ENCODE results near the gene ACADM. TPM values are rescaled to one million over a fixed set of nuclear protein-coding genes. Genes with fewer than 3 reads are reported as not detected.

Gene ACADM
- total and polyA plus RNA-seq, 2 of the 13 experiments (the other 11 are each of a cell fraction or from before 2014, with no cell fraction given): 43.7 to 92.2 TPM

DNA sequence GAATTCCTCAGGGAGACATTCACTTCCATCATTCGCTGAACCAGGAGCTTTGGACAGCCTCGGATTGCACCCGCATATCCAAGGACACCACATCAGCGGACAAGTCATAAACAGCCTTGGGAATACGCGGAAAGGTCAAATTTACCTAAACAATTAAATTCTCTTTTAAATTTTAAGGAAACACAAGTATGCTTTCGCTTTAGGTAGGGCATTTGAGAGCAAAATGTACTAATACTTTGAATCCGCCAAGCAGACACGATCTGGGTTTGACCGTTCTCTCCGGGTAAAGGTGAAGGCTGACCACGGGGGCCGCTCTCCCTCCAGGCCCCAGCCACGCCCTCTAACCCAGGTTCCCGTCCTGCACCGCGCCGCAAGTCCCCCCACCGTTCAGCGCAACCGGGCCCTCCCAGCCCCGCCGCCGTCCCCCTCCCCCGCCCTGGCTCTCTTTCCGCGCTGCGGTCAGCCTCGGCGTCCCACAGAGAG lies 479 bp upstream of the ACADM start (continued):
- TF ChIP-seq, protein P1, sequence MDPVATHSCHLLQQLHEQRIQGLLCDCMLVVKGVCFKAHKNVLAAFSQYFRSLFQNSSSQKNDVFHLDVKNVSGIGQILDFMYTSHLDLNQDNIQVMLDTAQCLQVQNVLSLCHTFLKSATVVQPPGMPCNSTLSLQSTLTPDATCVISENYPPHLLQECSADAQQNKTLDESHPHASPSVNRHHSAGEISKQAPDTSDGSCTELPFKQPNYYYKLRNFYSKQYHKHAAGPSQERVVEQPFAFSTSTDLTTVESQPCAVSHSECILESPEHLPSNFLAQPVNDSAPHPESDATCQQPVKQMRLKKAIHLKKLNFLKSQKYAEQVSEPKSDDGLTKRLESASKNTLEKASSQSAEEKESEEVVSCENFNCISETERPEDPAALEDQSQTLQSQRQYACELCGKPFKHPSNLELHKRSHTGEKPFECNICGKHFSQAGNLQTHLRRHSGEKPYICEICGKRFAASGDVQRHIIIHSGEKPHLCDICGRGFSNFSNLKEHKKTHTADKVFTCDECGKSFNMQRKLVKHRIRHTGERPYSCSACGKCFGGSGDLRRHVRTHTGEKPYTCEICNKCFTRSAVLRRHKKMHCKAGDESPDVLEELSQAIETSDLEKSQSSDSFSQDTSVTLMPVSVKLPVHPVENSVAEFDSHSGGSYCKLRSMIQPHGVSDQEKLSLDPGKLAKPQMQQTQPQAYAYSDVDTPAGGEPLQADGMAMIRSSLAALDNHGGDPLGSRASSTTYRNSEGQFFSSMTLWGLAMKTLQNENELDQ (CRISPR knock-in tag; IDR thresholded peaks at IDR 0.05; ENCODE audit: borderline replicate concordance): no peak
- TF ChIP-seq DMAP1 (CRISPR knock-in tag; IDR thresholded peaks at IDR 0.05) (peak; percentile 71; the same call in 1 of the 2 replicates), ZNF256 (CRISPR knock-in tag; conservative IDR thresholded peaks at IDR 0.05) (0 out of 2 replicates have a peak, but pooled peaks have one; percentile 39), POLR2G (IDR thresholded peaks at IDR 0.05; ENCODE audit: low read depth, low read length) (peak; percentile 77; the same call in 1 of the 2 replicates), POLR2AphosphoS5 (IDR thresholded peaks at IDR 0.05; ENCODE audit: low read depth, low read length) (peak; percentile 86), ZBTB38 (CRISPR knock-in tag; IDR thresholded peaks at IDR 0.05) (0 out of 2 replicates have a peak, but pooled peaks have one; percentile 5), ZNF766 (CRISPR knock-in tag; IDR thresholded peaks at IDR 0.05; ENCODE audit: borderline replicate concordance) (no peak), ZSCAN30 (CRISPR knock-in tag; IDR thresholded peaks at IDR 0.05) (no peak)
- TF ChIP-seq, protein P2, sequence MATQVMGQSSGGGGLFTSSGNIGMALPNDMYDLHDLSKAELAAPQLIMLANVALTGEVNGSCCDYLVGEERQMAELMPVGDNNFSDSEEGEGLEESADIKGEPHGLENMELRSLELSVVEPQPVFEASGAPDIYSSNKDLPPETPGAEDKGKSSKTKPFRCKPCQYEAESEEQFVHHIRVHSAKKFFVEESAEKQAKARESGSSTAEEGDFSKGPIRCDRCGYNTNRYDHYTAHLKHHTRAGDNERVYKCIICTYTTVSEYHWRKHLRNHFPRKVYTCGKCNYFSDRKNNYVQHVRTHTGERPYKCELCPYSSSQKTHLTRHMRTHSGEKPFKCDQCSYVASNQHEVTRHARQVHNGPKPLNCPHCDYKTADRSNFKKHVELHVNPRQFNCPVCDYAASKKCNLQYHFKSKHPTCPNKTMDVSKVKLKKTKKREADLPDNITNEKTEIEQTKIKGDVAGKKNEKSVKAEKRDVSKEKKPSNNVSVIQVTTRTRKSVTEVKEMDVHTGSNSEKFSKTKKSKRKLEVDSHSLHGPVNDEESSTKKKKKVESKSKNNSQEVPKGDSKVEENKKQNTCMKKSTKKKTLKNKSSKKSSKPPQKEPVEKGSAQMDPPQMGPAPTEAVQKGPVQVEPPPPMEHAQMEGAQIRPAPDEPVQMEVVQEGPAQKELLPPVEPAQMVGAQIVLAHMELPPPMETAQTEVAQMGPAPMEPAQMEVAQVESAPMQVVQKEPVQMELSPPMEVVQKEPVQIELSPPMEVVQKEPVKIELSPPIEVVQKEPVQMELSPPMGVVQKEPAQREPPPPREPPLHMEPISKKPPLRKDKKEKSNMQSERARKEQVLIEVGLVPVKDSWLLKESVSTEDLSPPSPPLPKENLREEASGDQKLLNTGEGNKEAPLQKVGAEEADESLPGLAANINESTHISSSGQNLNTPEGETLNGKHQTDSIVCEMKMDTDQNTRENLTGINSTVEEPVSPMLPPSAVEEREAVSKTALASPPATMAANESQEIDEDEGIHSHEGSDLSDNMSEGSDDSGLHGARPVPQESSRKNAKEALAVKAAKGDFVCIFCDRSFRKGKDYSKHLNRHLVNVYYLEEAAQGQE (IDR thresholded peaks at IDR 0.05; ENCODE audit: borderline replicate concordance in 1 of 2, low read depth in 1 of 2, low read length in 2 of 2): 0 out of 4 replicates have a peak, but pooled peaks of 1 of the 2 experiments have one; percentile 8
- TF ChIP-seq, protein P3, sequence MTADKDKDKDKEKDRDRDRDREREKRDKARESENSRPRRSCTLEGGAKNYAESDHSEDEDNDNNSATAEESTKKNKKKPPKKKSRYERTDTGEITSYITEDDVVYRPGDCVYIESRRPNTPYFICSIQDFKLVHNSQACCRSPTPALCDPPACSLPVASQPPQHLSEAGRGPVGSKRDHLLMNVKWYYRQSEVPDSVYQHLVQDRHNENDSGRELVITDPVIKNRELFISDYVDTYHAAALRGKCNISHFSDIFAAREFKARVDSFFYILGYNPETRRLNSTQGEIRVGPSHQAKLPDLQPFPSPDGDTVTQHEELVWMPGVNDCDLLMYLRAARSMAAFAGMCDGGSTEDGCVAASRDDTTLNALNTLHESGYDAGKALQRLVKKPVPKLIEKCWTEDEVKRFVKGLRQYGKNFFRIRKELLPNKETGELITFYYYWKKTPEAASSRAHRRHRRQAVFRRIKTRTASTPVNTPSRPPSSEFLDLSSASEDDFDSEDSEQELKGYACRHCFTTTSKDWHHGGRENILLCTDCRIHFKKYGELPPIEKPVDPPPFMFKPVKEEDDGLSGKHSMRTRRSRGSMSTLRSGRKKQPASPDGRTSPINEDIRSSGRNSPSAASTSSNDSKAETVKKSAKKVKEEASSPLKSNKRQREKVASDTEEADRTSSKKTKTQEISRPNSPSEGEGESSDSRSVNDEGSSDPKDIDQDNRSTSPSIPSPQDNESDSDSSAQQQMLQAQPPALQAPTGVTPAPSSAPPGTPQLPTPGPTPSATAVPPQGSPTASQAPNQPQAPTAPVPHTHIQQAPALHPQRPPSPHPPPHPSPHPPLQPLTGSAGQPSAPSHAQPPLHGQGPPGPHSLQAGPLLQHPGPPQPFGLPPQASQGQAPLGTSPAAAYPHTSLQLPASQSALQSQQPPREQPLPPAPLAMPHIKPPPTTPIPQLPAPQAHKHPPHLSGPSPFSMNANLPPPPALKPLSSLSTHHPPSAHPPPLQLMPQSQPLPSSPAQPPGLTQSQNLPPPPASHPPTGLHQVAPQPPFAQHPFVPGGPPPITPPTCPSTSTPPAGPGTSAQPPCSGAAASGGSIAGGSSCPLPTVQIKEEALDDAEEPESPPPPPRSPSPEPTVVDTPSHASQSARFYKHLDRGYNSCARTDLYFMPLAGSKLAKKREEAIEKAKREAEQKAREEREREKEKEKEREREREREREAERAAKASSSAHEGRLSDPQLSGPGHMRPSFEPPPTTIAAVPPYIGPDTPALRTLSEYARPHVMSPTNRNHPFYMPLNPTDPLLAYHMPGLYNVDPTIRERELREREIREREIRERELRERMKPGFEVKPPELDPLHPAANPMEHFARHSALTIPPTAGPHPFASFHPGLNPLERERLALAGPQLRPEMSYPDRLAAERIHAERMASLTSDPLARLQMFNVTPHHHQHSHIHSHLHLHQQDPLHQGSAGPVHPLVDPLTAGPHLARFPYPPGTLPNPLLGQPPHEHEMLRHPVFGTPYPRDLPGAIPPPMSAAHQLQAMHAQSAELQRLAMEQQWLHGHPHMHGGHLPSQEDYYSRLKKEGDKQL (CRISPR knock-in tag; IDR thresholded peaks at IDR 0.05; ENCODE audit: low read depth): no peak
